MM.1S (cell line): ENCODE data around the gene SLC16A10.

ENCODE experiments used
- DNase-seq: peaks from one replicate; pipeline ENCODE4 v3.0.0-alpha.2; 2015
- H2AFZ ChIP-seq: fragments of 300-600 bp; sonication (generic); 2 replicates; pipeline ENCODE4 v1.6.0; 2016; ENCODE audit warnings: antibody characterized with exemption, low read length
- H3F3A ChIP-seq: fragments of 300-600 bp; sonication (generic); 2 replicates; pipeline ENCODE4 v1.6.1; 2016; ENCODE audit warnings: mild to moderate bottlenecking, antibody characterized with exemption, low read length, moderate library complexity, mixed read lengths; ENCODE audit not compliant: insufficient read depth
- H3K27ac ChIP-seq: fragments of 300-600 bp; sonication (generic); 2 replicates; pipeline ENCODE4 v1.5.1; 2016; ENCODE audit warnings: mild to moderate bottlenecking, low read length
- H3K27me3 ChIP-seq: fragments of 300-600 bp; sonication (generic); replicated peaks from 2 replicates; pipeline ENCODE4 v1.6.0; 2016; ENCODE audit warnings: low read length; ENCODE audit not compliant: insufficient read depth
- H3K36me3 ChIP-seq: fragments of 300-600 bp; sonication (generic); replicated peaks from 2 replicates; pipeline ENCODE4 v1.6.1; 2016; ENCODE audit warnings: mild to moderate bottlenecking, low read length, mixed read lengths; ENCODE audit not compliant: insufficient read depth
- H3K4me1 ChIP-seq: fragments of 300-600 bp; sonication (generic); 2 replicates; pipeline ENCODE4 v1.6.1; 2016; ENCODE audit warnings: low read length, mixed read lengths
- H3K4me2 ChIP-seq: fragments of 300-600 bp; sonication (generic); 2 replicates; pipeline ENCODE4 v1.6.0; 2016; ENCODE audit warnings: low read depth, low read length
- H3K4me3 ChIP-seq: fragments of 300-600 bp; sonication (generic); 2 replicates; pipeline ENCODE4 v1.5.1; 2016; ENCODE audit warnings: low read length, mixed read lengths
- H3K79me2 ChIP-seq: fragments of 300-600 bp; sonication (generic); 2 replicates; pipeline ENCODE4 v1.6.1; 2016; ENCODE audit warnings: mixed run types, low read length, mixed read lengths
- H3K9ac ChIP-seq: fragments of 300-600 bp; sonication (generic); 2 replicates; pipeline ENCODE4 v1.6.1; 2016; ENCODE audit warnings: low read length, mixed read lengths
- H3K9me2 ChIP-seq: fragments of 300-600 bp; sonication (generic); replicated peaks from 2 replicates; pipeline ENCODE4 v1.6.1; 2016; ENCODE audit warnings: mild to moderate bottlenecking, low read length, mixed read lengths; ENCODE audit not compliant: insufficient read depth
- H3K9me3 ChIP-seq: fragments of 300-600 bp; sonication (generic); replicated peaks from 2 replicates; pipeline ENCODE4 v1.6.1; 2016; ENCODE audit warnings: mild to moderate bottlenecking, low read length, mixed read lengths; ENCODE audit not compliant: insufficient read depth
- H4K20me1 ChIP-seq: fragments of 300-600 bp; sonication (generic); 2 replicates; pipeline ENCODE4 v1.6.1; 2016; ENCODE audit warnings: mild to moderate bottlenecking, low read length, moderate library complexity, mixed read lengths; ENCODE audit not compliant: insufficient read depth
- EZH2 ChIP-seq: fragments of 300-600 bp; sonication (generic); optimal IDR thresholded peaks from 2 replicates; pipeline ENCODE3; 2017; ENCODE audit warnings: low read depth, mild to moderate bottlenecking, antibody characterized with exemption, low read length, mixed read lengths
- EZH2phosphoT487 ChIP-seq: fragments of 300-600 bp; sonication (generic); IDR thresholded peaks from 2 replicates; pipeline ENCODE4 v1.6.1; 2018; ENCODE audit warnings: antibody characterized with exemption, low read length
- TF ChIP-seq, protein P1 (sequence below): fragments of 300-600 bp; sonication (generic); IDR thresholded peaks from 2 replicates; pipeline ENCODE4 v1.5.1; 2016; ENCODE audit warnings: antibody characterized with exemption, low read length, mixed read lengths

The SLC16A10 gene

DNA sequence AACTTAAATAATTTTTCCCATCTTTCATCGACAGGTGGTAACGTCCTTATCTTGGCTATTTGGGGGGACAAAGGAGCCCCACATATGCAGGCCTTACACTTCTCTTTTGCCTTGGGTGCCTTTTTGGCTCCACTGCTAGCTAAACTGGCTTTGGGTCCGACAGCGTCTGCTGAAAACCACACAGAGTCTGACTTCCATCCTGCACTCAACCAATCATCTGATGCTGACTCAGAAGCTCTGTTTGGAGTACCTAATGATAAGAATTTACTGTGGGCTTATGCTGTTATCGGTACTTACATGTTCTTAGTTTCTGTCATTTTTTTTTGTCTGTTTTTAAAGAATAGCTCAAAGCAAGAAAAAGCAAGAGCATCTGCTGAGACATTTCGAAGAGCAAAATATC is 178.5 kb downstream of the SLC16A10 start:
- no peak overlapping the region for H3K4me2 ChIP-seq
- no peaks in the 10 kb centered on the region for H4K20me1 ChIP-seq
- H3K9me2 ChIP-seq = no peaks in the 10 kb centered on the region
- H3K27me3 ChIP-seq = no peaks in the 10 kb centered on the region
- no peak overlapping the region for H2AFZ ChIP-seq
- H3F3A ChIP-seq = no peaks in the 10 kb centered on the region
- H3K36me3 ChIP-seq = peaks cover 5% of the 10 kb centered on the region; the same call in 1 of the 2 replicates
- no peak overlapping the region for H3K27ac ChIP-seq
- no peaks in the 10 kb centered on the region for H3K4me1 ChIP-seq
- H3K4me3 ChIP-seq = no peak overlapping the region
- H3K9ac ChIP-seq = no peak overlapping the region
- no peak for TF ChIP-seq EZH2
- TF ChIP-seq EZH2phosphoT487 = no peak
- TF ChIP-seq, protein P1, sequence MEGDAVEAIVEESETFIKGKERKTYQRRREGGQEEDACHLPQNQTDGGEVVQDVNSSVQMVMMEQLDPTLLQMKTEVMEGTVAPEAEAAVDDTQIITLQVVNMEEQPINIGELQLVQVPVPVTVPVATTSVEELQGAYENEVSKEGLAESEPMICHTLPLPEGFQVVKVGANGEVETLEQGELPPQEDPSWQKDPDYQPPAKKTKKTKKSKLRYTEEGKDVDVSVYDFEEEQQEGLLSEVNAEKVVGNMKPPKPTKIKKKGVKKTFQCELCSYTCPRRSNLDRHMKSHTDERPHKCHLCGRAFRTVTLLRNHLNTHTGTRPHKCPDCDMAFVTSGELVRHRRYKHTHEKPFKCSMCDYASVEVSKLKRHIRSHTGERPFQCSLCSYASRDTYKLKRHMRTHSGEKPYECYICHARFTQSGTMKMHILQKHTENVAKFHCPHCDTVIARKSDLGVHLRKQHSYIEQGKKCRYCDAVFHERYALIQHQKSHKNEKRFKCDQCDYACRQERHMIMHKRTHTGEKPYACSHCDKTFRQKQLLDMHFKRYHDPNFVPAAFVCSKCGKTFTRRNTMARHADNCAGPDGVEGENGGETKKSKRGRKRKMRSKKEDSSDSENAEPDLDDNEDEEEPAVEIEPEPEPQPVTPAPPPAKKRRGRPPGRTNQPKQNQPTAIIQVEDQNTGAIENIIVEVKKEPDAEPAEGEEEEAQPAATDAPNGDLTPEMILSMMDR = no peak
- peaks cover 19% of the 10 kb centered on the region; the same call in 1 of the 2 replicates for H3K79me2 ChIP-seq
- H3K9me3 ChIP-seq = no peaks in the 10 kb centered on the region
- no peak for DNase-seq

DNA sequence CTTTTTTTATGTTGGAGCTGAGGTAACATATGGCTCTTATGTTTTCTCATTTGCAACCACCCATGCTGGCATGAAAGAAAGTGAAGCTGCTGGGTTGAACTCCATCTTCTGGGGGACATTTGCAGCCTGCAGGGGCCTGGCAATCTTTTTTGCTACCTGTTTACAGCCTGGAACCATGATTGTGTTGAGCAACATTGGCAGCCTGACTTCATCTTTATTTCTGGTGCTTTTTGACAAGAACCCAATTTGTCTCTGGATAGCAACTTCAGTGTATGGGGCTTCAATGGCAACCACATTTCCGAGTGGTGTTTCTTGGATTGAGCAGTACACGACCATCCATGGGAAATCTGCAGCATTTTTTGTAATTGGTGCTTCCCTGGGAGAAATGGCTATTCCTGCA is 179.0 kb downstream of the SLC16A10 start:
- Histone ChIP-seq H3K4me1 (no peaks in the 10 kb centered on the region), H3K4me2 (no peak overlapping the region), H3F3A (no peaks in the 10 kb centered on the region), H3K27me3 (no peaks in the 10 kb centered on the region), H3K9ac (no peak overlapping the region), H3K36me3 (peaks cover 5% of the 10 kb centered on the region; the same call in 1 of the 2 replicates), H3K27ac (no peak overlapping the region), H3K9me3 (no peaks in the 10 kb centered on the region), H3K9me2 (no peaks in the 10 kb centered on the region), H4K20me1 (no peaks in the 10 kb centered on the region), H3K79me2 (peaks cover 16% of the 10 kb centered on the region; the same call in 1 of the 2 replicates), H3K4me3 (no peak overlapping the region), H2AFZ (no peak overlapping the region)
- DNase-seq = no peak
- TF ChIP-seq, protein P1 = no peak
- TF ChIP-seq EZH2phosphoT487 (no peak), EZH2 (no peak)

DNA sequence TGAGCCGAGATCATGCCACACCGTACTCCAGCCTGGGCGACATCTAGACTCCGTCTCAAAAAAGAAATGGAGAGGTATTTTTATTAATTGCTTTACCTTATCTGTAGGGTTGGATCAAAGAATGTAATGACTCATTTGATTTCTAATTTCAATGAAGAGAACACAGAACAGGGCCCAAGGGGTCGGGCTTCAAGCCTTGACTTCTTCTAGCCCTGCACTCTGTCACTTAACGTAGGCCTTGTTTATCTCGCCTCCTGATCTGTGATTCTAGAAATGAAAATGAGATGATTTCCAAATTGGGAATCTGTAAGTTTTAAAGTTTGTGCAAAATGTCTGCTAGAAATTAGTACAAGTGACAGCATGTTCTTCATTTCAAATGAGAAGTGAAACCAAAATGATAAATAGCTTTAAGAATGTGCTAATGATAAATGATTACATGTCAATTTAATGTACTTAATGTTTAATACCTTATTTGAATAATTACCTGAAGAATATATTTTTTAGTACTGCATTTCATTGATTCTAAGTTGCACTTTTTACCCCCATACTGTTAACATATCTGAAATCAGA is 180.5 kb downstream of the SLC16A10 start:
- H3K4me1 ChIP-seq = no peaks in the 10 kb centered on the region
- H4K20me1 ChIP-seq = no peaks in the 10 kb centered on the region
- no peaks in the 10 kb centered on the region for H3K27me3 ChIP-seq
- TF ChIP-seq EZH2 (no peak), EZH2phosphoT487 (no peak)
- TF ChIP-seq, protein P1 = no peak
- no peak overlapping the region for H2AFZ ChIP-seq
- no peaks in the 10 kb centered on the region for H3F3A ChIP-seq
- H3K27ac ChIP-seq = no peak overlapping the region
- no peak for DNase-seq
- H3K9ac ChIP-seq = no peak overlapping the region
- H3K79me2 ChIP-seq = peaks cover 8% of the 10 kb centered on the region; the same call in 1 of the 2 replicates
- peaks cover 5% of the 10 kb centered on the region; the same call in 1 of the 2 replicates for H3K36me3 ChIP-seq
- H3K4me2 ChIP-seq = no peak overlapping the region
- H3K9me3 ChIP-seq = no peaks in the 10 kb centered on the region
- no peaks in the 10 kb centered on the region for H3K9me2 ChIP-seq
- H3K4me3 ChIP-seq = no peak overlapping the region
